ENCODE measurements around the gene SNRNP35.

DNA sequence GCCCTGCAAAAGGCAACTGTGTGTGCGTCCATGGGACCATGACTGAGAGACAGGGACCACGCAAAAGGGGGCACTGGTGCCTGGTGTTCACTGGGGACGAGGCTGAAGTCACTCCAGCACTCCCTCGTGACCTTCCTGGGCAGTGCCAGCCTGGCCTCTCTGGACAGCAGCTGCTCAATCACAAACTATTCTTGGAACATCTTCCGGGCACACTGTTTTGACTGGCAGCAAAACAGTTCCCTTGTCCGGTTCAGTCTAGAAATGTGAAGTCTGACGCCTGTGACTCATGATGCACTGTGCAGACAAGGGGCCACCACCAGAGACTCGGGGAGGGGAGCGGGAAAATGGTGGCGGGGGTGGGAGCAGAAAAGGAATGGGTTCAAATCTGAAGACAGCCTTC, 20.8 kb downstream of the SNRNP35 start:
- TF ChIP-seq, protein P1, sequence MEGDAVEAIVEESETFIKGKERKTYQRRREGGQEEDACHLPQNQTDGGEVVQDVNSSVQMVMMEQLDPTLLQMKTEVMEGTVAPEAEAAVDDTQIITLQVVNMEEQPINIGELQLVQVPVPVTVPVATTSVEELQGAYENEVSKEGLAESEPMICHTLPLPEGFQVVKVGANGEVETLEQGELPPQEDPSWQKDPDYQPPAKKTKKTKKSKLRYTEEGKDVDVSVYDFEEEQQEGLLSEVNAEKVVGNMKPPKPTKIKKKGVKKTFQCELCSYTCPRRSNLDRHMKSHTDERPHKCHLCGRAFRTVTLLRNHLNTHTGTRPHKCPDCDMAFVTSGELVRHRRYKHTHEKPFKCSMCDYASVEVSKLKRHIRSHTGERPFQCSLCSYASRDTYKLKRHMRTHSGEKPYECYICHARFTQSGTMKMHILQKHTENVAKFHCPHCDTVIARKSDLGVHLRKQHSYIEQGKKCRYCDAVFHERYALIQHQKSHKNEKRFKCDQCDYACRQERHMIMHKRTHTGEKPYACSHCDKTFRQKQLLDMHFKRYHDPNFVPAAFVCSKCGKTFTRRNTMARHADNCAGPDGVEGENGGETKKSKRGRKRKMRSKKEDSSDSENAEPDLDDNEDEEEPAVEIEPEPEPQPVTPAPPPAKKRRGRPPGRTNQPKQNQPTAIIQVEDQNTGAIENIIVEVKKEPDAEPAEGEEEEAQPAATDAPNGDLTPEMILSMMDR (IDR thresholded peaks at IDR 0.05; ENCODE audit: insufficient read depth, low read length) = no peak
- TF ChIP-seq, protein P2, sequence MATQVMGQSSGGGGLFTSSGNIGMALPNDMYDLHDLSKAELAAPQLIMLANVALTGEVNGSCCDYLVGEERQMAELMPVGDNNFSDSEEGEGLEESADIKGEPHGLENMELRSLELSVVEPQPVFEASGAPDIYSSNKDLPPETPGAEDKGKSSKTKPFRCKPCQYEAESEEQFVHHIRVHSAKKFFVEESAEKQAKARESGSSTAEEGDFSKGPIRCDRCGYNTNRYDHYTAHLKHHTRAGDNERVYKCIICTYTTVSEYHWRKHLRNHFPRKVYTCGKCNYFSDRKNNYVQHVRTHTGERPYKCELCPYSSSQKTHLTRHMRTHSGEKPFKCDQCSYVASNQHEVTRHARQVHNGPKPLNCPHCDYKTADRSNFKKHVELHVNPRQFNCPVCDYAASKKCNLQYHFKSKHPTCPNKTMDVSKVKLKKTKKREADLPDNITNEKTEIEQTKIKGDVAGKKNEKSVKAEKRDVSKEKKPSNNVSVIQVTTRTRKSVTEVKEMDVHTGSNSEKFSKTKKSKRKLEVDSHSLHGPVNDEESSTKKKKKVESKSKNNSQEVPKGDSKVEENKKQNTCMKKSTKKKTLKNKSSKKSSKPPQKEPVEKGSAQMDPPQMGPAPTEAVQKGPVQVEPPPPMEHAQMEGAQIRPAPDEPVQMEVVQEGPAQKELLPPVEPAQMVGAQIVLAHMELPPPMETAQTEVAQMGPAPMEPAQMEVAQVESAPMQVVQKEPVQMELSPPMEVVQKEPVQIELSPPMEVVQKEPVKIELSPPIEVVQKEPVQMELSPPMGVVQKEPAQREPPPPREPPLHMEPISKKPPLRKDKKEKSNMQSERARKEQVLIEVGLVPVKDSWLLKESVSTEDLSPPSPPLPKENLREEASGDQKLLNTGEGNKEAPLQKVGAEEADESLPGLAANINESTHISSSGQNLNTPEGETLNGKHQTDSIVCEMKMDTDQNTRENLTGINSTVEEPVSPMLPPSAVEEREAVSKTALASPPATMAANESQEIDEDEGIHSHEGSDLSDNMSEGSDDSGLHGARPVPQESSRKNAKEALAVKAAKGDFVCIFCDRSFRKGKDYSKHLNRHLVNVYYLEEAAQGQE (IDR thresholded peaks at IDR 0.05; ENCODE audit: insufficient replicate concordance, low read depth) = no peak
- TF ChIP-seq POLR2AphosphoS5 (IDR thresholded peaks at IDR 0.05; ENCODE audit: low read depth) (no peak), SPI1 (IDR thresholded peaks at IDR 0.05; ENCODE audit: borderline replicate concordance, low read depth) (no peak)
